Stimulated activated CD4-positive, alpha-beta T cell treated with anti-CD3 and anti-CD28 coated beads, Interleukin-4, amount 100 ng/mL, for 4 hours (primary cell): ENCODE results near the gene HBE1.
"Not testable (repeated sequence)": the region's sequence is repeated elsewhere in the genome, so short reads cannot be mapped to it uniquely, and the experiment has no call there.

Source experiments
- DNase-seq, 2 experiments: peaks; one replicate each; pipeline ENCODE4 v3.0.0-alpha.2; 2020

Gene HBE1

GRCh38 chr11:5284637-5285036 lies 14.9 kb upstream of the HBE1 start:
- DNase-seq = no peak

- no peak for DNase-seq
Measured at GRCh38 chr11:5283882-5284281, 14.1 kb upstream of the HBE1 start.

GRCh38 chr11:5283086-5283485 lies 13.3 kb upstream of the HBE1 start:
- no peak for DNase-seq

GRCh38 chr11:5282628-5283027 lies 12.9 kb upstream of the HBE1 start:
- DNase-seq = no peak

GRCh38 chr11:5281596-5281995 lies 11.9 kb upstream of the HBE1 start:
- DNase-seq = no peak

GRCh38 chr11:5280582-5281102 lies 10.9 kb upstream of the HBE1 start:
- peak in 1 of 2 experiments; percentile 3 for DNase-seq

GRCh38 chr11:5279471-5280090 lies 9.8 kb upstream of the HBE1 start:
- no peak for DNase-seq

GRCh38 chr11:5277807-5278382 lies 8.2 kb upstream of the HBE1 start:
- DNase-seq = no peak

GRCh38 chr11:5276697-5277096 lies 7.0 kb upstream of the HBE1 start:
- DNase-seq = no peak

GRCh38 chr11:5275369-5276110 lies 5.8 kb upstream of the HBE1 start:
- DNase-seq = no peak

- DNase-seq = no peak
Measured at GRCh38 chr11:5274395-5274794, 4.7 kb upstream of the HBE1 start.

GRCh38 chr11:5272395-5273017 lies 2.8 kb upstream of the HBE1 start:
- no peak for DNase-seq

GRCh38 chr11:5267033-5267563 lies 2.6 kb downstream of the HBE1 start:
- no peak for DNase-seq

GRCh38 chr11:5266609-5267008 lies 3.1 kb downstream of the HBE1 start:
- no peak for DNase-seq

GRCh38 chr11:5265832-5266231 lies 3.9 kb downstream of the HBE1 start:
- DNase-seq = no peak

GRCh38 chr11:5258543-5259262 lies 11.0 kb downstream of the HBE1 start:
- no peak for DNase-seq

- DNase-seq = no peak
Measured at GRCh38 chr11:5257296-5257695, 12.4 kb downstream of the HBE1 start.

GRCh38 chr11:5254646-5255413 lies 14.9 kb downstream of the HBE1 start, which contains the start of gene HBG2:
HBG2 (minus strand) TSS chr11:5254781; CDS start chr11:5254728, 53 bp downstream.
- DNase-seq = not testable (repeated sequence)

- DNase-seq = not testable (repeated sequence)
Measured at GRCh38 chr11:5254023-5254422, 15.7 kb downstream of the HBE1 start.

- DNase-seq = not testable (repeated sequence)
Measured at GRCh38 chr11:5253440-5253839, 16.3 kb downstream of the HBE1 start.

- no peak for DNase-seq
Measured at GRCh38 chr11:5252919-5253265, 16.9 kb downstream of the HBE1 start.
